ENCODE measurements around the gene CCDC122.

CCDC122 gene

DNA sequence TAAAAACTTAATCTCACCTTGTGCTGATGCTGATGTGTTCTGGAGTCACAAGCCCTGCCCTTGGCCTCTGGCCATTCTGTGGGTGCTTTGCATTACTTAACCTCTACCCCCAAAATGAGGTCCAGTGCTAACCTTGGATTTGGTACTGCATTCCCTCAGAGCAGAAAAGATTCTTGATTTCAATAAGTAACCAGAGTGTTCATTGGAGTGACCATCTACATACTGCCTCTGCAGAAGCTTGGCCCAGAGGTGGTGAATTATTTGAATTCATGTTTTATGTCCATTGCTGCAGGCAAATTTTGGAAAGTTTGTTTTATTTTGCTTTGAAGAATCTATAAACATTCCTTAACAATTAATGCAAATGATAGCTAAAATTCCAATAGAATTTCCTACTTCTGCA is 85.1 kb downstream of the CCDC122 start:
- H3K27ac ChIP-seq: no peak overlapping the region
- CTCF ChIA-PET: interaction anchor here (0.6 kb wide), 1 partner anchor 359 kb away, joined by 3 read pairs; no protein-coding TSS in a partner anchor
- DNase-seq (ENCODE audit: low spot score): no peak
- POLR2A ChIA-PET (ENCODE audit: low non-redundant PET): no interaction called here
- TF ChIP-seq, protein P1, sequence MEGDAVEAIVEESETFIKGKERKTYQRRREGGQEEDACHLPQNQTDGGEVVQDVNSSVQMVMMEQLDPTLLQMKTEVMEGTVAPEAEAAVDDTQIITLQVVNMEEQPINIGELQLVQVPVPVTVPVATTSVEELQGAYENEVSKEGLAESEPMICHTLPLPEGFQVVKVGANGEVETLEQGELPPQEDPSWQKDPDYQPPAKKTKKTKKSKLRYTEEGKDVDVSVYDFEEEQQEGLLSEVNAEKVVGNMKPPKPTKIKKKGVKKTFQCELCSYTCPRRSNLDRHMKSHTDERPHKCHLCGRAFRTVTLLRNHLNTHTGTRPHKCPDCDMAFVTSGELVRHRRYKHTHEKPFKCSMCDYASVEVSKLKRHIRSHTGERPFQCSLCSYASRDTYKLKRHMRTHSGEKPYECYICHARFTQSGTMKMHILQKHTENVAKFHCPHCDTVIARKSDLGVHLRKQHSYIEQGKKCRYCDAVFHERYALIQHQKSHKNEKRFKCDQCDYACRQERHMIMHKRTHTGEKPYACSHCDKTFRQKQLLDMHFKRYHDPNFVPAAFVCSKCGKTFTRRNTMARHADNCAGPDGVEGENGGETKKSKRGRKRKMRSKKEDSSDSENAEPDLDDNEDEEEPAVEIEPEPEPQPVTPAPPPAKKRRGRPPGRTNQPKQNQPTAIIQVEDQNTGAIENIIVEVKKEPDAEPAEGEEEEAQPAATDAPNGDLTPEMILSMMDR (conservative IDR thresholded peaks at IDR 0.05; ENCODE audit: low read depth): no peak

DNA sequence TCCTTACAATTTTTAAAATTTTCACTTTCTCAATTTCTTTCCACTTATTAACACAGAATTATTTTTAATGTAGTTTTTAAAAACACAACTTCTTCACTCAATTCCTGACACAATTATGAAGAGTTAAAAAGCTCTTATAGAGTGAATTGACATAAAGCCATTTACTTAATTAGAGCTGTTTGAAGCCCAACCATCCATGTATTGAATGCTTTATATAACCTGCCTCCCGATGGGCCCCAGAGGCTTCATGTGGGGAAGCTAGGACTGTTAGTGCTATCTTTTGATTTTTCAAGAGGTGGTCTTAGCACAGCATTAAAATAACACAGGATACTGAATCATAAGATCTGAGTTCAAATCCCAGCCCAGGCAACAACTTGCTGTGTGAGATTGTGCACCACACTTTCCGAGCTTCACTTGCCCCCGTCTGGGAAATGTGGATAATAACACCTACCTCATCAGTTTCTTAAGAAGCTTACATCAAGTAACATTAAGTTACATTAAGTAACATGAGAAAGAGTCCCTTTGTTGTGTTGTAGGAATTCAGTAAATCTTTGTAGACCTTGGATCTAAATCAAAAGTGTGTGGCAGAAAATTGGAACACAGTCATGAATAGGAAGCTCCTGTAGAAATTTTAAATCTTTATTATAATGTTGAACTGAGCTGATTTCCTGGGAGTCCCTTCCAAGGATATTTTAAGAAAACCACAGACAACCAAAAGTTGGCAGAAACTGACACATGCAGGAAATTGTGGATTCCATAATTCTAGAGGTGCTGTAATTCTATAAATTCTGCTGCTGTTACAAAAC is 87.3 kb downstream of the CCDC122 start:
- no peak overlapping the region for H3K27ac ChIP-seq
- ChIA-PET CTCF (interaction anchor here (0.6 to 0.8 kb wide), 2 partner anchors 13 to 342 kb away, joined by 3 to 4 read pairs; no protein-coding TSS in a partner anchor), POLR2A (ENCODE audit: low non-redundant PET) (no interaction called here)
- no peak for DNase-seq (ENCODE audit: low spot score)
- TF ChIP-seq, protein P1 (conservative IDR thresholded peaks at IDR 0.05; ENCODE audit: low read depth): no peak

DNA sequence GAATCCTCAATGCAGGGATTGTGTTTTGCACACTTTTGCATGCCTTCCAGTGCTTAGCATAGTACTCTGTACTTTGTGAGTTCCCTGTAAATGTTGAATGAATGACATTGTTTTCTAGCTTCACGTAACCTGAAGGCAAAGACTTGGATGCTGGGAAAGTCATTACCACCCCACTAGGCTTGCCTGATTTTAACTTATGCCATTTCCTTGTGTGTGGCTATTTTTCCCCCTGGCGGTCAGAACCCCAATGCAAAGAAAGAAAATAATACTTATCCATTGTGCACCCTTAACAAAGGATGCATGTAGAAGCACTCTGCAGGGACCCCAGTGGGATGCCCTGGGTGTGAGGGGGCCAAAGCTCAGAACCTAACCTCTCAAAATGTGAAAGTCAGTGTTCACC is 91.5 kb downstream of the CCDC122 start:
- POLR2A ChIA-PET (ENCODE audit: low non-redundant PET): no interaction called here
- TF ChIP-seq, protein P1 (conservative IDR thresholded peaks at IDR 0.05; ENCODE audit: low read depth): no peak; the same call in 1 of the 2 replicates
- H3K27ac ChIP-seq: no peak overlapping the region

DNA sequence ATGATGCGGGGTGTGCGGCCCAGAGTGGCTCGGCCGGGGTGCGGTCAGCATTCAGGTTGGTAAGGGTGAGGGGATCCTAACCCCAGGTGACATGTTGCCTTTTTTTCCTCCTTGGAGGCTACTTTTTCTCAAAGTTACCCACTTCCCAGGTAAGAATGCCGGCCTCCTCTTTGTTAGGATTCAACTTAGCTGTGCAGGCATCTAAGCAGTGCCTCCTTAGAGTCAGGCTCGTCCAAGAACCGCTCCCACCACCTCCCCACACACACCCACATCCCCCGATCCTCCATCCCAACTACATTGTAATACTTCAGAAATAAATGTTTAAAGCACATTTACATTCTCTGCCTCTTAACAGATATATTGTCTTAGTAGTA is 92.0 kb downstream of the CCDC122 start:
- POLR2A ChIA-PET (ENCODE audit: low non-redundant PET): no interaction called here

More for the DNA sequence above, 91.5 kb downstream of the CCDC122 start:
- CTCF ChIA-PET: interaction anchor here (0.5 kb wide), 1 partner anchor 681 kb away, joined by 3 read pairs; no protein-coding TSS in a partner anchor
- no peak for DNase-seq (ENCODE audit: low spot score)

DNA sequence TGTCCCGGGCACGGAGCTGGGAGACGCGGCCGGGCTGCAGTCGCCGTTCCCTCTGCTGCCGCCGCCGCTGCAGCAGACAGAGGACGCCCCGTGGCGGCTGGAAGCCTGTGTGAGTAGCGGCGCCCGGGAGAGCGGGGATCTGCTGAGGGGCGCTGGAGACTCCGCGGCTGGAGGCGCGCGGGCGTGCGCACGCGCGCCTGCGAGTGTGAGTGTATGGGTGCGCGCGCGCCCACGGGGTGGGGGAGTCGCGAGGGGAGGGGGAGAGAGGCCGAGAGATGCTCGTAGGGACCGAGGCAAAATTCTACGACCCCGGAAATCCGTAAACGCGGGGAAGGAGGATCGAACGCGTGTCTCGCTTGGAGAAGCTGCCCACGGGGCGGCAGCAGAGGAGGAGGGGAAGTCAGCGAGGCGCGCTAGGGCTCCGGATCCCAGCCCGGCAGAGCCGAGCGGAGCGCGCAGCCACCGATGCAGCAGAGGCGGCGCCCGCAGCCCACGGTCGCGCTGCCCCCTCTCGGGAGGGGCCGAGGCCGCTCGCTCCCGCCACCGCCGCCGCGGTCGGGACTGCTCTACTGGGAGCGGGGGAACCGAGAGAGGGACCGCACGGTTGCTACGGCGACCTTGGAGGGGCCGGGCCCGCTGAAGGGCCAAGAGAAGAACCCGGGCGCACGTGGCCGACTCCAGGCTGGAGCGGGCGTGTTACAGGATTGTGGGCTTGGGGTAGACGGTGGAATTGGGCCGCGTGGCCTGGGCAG is 92.6 kb downstream of the CCDC122 start, which contains the start of gene ENOX1:
Gene ENOX1, minus strand, starts transcription at position 207 of the 752 bp plus-strand sequence.
- no peak within 1 kb of the TSS for H3K27ac ChIP-seq
- CTCF ChIA-PET: no interaction called here
- TF ChIP-seq, protein P1 (conservative IDR thresholded peaks at IDR 0.05; ENCODE audit: low read depth): peak; percentile 26; the same call in 1 of the 2 replicates

More for the DNA sequence above, 92.0 kb downstream of the CCDC122 start:
- no peak overlapping the region for H3K27ac ChIP-seq
- TF ChIP-seq, protein P1 (conservative IDR thresholded peaks at IDR 0.05; ENCODE audit: low read depth): no peak
- CTCF ChIA-PET: no interaction called here
- DNase-seq (ENCODE audit: low spot score): no peak

DNA sequence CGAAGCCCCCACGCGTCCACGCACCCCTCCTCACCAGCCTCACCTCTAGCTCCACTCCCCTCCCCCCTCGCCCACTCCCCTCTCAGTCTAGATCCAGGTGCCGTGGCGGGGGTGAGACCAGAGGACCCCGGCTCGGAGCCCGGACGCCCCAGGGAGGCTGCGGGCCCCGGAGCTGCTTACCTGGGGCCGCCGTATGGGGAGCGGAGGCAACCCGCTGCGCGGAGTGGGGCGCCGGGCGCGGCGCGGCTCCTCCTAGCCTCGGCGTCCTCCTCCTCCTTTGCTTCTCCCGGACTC is 93.1 kb downstream of the CCDC122 start:
- CTCF ChIA-PET: no interaction called here
- TF ChIP-seq, protein P1 (conservative IDR thresholded peaks at IDR 0.05; ENCODE audit: low read depth): no peak
- DNase-seq (ENCODE audit: low spot score): no peak
- POLR2A ChIA-PET (ENCODE audit: low non-redundant PET): no interaction called here
- no peak overlapping the region for H3K27ac ChIP-seq

More for the DNA sequence above, 92.6 kb downstream of the CCDC122 start, which contains the start of gene ENOX1:
- peak; percentile 28 for DNase-seq (ENCODE audit: low spot score)
- POLR2A ChIA-PET (ENCODE audit: low non-redundant PET): no interaction called here

Data from RWPE1 (cell line).